Hepatic stellate cell (primary cell): ENCODE measurements around the gene DHRS11.

Experiments
- DNase-seq: peaks from one replicate; pipeline ENCODE4 v3.0.0; 2011; ENCODE audit warnings: low spot score

Gene DHRS11

DNA sequence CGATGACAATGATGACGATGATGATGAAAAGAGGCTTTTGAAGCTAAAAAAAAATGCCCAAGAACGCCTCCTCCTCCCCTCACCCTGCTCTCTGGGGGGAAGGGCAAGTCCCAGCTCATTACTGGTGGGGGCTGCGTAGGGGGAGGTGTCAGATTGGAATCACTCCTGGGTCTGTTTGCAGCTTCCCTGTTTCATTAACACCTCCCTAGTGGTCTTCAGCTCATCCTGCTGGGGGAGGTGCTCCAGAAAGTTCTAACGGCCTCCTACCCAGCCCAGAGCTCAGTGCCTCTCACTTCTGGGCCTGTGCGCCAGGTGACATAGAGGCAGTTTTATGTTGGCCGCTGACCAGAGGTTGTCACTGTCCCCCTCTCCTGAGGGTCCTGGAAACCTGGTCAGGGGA is 22.4 kb downstream of the DHRS11 start:
- DNase-seq: no peak

DNA sequence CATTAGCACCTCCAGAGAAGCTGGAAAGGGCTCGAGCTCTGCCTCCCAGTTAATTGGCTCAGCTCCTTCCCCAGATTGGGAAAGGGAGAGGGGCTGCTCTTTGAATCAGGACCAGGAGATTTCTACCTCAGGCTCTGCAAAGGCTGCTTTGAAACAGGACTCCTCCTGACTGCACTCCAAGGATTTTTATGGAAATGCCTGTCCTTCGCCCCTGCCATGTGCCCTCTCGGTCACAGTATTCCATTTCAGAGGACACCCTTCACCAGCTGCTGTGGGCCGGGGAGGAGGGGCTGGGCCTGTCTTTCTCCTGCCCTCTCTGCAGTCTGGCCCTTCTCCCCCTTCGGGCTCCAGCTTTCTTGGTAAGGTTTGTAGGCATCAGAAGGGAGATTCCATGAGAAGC is 23.3 kb downstream of the DHRS11 start:
- no peak for DNase-seq

DNA sequence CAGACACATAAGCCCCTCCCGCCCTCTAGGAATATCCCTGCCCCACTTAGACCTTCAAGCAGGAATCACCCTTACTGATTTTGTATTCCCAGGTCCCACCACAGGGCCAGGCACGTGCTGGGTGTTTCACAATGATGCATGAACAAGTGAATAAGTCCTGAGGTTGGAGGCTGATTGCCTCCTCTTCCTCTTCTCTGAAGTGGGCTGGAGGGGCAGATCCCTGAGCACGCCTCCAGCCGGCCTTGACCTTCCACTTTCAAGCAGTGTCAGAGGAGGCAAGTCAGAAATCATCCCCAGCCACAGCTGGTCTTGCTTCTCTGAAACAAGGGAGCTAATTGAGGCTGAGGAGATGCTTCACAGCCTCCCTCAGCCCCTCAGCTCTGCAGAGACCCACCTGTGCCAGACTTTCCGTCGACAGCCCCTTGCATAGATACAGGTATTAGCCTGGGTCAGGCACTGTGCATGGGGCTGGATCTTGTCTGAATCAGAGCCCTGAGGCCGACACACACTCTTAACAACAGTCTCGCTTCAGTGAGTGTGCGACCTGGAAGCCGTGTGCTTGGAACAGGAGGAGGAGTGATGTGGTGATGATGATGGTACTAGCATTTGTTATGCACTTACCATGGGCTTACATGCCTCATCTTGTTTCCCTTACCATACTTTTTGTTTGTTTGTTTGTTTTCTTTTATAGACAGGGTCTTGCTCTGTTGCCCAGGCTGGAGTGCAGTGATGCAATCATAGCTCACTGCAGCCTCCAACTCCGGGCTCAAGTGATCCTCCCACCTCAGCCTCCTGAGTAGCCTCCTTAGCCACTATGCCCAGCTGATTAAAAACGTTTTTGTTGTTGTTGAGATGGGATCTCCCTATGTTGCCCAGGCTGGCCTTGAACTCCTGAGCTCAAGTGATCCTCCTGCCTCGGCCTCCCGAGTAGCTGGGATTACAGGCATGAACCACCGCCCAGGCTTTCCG is 24.7 kb downstream of the DHRS11 start:
- DNase-seq: no peak

DNA sequence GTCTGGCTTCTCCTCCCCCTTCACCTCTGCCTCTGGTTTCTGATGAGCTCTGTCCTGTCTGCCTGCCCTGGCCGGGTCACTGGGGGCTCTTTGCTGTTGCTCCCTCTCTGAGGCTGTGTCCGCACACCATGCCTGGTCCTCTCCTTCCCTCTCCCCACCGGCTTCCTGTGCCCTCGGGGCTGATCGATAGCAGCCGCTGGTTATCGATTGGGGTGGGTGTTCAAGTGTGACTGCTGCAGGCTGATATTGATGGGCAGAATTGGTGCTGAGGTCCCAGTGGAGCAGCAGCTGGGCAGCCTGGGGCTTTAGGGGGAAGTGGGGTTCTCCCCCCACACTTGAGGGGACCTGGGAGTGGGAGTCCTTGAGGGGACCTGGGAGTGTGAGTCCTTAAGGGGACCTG is 26.1 kb downstream of the DHRS11 start:
- DNase-seq: no peak

DNA sequence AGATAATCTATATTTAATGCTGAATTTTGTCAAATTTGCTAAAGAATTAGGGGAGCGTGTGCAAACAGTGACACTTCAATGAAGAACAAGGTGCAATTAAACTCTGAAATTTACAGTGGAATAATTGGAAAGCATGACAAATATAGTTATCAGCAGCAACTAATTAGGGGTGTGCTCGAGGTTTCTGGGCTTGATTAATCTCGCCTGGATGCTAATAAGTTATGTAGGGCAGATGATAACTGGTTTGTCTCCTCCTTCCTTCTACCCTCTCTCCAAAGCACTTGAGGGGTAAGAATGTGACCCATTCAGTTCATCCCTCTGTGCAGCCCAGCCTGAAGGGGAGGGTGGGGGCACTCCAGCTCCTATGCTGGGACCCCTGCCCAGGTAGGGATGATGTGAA is 31.6 kb downstream of the DHRS11 start:
- no peak for DNase-seq

DNA sequence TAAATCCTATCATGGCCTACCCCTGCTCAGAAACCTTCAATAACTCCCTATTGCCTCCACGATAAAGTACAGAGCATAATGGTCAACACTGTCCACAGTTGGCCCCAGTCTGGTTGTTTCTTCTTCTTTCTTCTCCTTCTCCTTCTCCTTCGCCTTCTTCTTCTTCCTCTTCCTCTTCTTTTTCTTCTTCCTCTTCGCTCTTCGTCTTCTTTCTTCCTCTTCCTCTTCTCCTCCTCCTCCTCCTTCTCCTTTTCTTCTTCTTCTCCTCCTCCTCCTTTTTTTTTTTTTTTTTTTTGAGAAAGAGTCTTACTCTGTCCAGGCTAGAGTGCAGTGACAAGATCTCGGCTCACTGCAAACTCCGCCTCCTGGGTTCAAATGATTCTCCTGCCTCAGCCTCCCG is 33.5 kb downstream of the DHRS11 start:
- DNase-seq: no peak

DNA sequence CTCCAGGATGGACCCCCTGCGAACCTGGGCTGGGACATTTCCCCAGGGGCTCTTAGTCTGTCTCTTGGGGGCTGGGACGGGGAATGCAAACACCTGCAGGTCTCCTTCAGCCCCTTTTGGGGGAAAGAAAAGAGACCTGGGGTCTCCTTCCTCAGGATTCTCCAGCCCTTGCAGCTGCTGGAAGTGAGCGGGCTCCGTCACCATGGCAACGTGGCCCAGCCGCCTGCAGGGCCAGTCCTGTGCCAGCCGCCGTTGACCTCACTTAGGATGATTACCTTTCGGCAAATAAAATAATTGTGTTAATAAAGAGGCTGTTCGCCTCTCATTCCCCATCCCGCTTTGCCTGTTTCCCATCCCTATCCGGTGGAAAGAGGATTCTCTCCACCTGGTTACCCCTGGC is 35.4 kb downstream of the DHRS11 start:
- DNase-seq: no peak

DNA sequence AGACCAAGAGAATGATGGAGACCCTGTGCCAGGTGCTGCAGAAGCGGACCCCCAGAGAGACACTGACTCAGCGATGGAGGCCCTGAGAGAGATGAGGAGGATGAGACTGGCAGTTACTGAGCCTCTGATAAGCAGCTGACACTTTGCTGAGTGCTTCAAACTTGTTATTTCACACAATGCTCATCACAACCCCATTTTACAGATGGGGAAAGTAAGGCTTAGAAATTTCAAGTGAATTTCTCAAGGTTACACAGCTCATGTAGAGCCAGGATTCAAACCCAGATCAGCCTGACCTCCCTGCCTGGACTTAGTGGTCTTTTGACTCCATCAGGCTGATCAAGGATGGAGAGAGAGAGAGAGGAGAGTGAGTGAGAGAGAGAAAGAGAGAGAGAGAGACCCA is 36.9 kb downstream of the DHRS11 start:
- no peak for DNase-seq

DNA sequence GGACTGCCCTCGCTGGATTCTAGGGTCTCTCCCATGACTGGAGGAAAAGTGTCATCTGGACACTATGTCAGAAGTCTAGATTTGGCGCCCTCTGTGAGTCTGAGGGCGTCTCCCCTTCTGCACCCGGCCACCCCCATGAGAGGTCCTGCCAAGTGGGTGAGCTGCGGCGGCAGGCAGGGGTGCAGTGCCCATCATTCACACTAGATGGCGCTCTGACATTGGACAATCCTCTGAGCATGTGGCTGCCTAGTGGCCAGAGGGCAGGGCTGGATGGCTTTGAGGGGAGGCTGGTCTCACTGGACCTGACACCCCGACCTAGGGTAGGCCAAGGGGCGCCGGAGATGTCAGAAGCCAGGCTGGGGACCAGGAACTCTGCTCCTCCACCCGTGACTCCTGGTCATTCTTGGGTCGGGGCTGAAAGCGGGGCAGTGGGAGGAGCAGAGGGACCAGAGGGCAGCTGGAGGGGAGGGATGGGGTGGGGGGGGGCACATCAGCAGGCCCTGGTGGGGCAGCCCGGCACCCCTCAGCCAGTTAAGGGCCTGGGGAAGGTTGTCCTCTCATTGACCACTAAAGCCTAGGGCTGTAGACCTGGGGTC is 37.7 kb downstream of the DHRS11 start:
- peak; percentile 84 for DNase-seq

DNA sequence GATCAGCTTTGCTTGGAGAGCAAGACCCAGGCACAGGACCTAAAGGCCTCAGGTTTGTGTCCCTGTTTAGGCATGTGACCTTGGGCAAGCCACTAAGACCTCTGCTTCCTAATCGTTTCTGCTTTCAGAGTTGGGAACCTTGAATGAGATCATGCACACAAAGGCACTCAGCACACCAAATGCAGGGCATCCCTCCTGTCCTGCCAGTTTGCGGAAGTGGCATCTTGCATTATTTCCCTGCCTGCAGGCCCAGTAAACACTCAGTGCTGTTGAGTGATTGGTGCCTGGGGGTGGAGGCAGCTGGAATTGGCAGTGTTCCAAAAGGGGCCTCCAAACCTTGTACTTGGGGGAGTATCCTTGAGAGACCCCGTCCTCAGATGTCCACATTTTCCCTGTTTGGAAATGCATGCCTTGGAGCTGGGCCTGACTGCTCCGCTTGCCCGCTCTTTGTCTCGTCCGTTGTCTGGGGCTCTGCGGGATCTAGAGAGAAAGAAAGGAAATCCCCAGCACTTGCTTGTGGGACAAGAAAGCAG is 38.4 kb downstream of the DHRS11 start:
- no peak for DNase-seq

DNA sequence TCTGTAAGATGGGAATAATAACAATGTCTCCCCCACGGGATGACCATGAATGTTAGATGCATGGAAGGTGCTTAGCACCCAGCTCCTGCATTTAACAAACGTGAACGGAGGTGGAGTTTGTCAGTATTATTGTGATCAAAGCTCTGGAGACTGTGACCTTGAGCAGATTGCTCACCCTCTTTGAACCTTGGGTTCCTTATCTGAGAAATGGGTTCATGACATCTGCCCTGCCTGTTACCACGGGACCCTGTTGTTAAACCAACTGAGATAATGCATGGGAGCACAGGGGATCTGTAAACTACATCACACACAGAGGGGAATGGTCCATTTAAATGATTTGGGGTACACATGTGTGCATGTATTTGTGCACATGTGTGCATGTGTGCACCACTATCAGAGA is 39.3 kb downstream of the DHRS11 start:
- no peak for DNase-seq

DNA sequence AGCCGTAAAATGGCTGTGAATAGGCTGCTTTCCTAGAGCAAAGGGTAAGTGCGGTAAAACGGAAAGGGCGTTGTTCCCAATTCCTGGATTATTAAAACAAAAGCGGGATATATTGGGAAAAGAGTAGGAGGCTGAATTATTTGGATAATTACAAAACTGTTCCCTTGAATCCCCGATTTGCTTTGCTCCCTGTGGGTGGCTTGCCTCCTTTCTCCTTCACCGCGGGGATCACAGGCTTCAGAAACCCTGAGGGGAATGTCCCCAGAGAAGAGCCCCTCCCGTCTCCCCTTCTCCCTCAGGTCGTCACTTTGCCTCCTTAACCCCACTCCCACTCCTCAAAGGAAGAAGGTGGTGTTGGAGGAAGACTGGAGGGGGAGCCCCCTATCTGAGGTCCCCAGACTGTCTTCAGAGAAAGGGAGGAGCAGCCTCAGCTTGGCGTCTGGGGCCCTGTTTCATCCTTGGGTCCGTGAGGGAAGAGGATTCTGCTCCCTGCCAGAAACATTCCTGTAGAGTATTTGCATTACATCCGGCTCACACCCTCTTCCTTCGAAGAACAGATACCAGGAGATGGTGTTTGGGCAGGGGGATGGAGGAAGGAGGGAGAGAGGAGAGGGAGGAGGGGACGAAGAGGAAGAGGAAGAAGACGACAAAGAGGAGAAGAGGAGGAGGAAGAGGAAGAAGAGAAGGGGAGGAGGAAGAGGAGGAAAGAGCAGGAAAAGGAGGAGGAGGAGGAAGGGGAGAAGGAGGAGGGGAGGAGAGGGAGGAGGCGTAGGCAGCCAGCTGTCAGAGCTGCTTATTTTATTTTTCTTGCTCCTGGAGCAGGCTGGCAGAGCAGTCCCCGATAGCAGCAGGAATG is 41.5 kb downstream of the DHRS11 start:
- DNase-seq: peak; percentile 31

DNA sequence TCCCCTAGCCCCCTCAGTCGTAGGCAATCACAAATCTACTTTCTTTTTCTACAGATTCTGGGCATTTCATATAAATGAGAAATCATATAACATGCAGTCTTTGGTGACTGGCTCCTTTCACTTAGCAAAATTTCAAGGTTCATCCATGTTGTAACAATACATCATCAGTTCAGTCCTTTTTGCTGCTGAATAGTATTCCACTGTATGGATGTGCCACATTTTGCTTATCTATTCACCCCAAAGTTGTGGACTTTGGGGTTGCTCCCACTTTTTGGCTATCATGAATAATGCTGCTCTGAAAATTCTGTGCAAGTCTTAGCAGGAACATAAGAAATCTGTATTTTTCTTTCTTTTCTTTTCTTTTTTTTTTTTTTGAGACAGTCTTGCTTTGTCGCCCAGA is 48.7 kb downstream of the DHRS11 start:
- no peak for DNase-seq

DNA sequence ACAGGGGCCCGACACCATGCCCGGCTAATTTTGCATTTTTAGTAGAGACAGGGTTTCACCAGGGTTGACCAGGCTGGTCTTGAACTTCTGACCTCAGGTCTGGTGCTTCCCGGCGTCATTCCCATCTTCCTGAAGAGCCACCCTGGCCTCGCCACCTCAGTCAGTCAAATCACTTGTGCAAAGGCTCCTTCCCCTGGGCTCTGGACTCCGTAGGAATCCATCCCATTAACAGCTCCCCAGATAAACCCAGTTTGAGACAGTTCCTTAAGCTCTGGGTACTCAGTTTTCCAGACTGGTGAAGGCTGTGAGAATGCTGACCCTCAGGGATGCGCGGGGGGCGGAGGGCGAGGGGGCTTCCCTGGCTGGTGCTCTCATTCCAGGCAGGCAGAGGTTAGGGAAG is 49.2 kb downstream of the DHRS11 start:
- no peak for DNase-seq

DNA sequence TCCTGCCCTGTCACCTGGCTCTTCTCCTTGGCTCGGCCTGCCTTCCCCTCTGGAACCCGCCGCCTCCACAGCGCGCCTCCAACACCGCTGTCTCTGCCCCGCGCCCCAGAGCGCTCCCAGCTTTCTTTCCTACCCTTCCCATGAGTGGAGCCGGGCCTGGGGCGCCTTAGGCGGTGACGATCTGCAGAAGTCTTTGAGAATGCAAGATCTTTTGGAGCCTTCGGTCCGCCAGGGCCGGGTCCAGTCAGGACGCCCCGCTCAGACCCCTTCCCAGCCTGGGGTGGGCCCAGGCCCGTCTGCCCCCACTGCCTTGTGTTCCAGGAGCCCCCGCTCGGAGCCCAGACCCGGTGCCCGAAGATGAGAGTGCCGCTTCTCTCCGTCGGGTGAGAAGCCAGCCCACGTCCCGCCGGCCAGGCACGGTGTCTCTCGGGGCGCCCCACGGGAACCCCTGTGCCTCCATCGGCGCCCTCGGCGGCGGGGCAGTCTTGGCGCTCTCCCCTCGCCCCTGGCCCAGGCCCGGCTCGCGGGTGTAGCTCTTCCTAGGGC is 49.7 kb downstream of the DHRS11 start:
- DNase-seq: no peak

DNA sequence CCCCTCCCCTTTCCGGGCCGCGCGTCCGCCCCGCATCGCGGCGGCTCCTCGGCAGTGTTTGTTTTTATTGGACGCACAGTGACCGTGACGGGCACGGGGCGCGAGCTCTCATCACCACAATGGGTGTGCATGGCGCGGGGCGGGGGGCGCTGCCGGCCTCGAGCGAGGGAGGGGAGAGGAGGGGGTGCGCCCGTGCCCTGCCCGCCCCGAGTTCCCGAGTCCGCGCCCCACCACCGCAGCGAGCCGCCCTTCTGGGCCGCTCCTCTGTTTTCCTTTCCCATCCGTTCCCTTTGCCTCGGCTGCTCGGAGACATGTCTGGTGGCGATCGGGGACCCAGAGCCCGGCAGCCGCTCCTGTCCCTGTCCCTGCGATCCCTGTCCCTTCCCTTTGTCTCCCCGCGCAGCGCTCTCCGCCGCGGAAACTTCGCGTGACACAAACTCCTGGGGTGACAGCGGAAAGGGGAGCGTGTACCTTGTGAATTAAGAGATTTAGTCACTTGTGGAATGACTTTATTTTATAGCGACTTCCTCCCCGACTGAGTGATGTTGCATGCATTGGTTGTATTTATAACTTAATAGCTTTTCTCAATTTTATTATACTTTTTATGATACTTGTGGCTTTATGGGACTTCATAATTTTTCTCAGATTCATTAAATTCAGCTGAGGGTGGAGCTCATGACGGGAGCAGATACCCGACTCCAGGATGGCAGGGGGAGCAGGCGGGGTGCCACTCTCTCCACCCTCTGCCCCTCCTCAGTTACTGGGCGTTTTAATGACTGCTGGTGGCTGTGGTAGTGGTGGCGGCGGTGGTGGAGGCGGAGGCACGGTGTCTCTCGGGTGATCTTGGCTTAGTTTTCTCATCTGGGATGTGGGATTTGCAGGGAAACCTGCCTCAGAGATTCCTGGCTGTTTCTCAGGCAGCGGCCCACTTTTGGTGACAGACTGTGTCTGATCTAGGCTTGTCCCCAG is 50.5 kb downstream of the DHRS11 start:
- DNase-seq: peak; percentile 26

DNA sequence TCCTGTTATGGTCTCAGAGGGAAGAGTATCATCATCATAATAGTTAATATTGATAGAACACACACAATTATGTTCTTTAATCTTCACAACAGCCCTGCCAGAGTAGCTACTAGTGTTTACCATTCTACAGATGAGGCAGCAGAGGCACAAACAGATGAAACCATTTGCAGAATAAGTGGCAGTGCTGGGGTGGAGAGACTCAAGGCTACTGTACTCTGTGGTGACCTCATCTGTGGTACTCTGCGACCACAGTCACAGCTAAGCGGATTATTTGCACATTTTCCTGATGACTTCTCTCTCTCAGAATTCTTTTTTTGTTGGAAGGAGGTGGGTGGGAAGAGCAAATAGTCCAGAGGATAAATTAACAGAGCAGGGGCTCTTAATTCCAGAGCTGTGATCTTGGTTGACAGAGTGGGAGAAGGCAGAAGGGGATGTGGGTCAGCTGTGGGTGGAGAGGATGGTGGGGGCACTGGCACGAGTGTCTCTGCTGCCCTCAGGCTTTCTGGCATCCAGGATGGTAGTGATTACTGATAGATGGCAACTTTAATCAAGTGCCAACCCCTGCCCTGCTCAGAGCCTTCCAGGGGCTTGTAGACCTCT is 51.5 kb downstream of the DHRS11 start:
- DNase-seq: no peak

DNA sequence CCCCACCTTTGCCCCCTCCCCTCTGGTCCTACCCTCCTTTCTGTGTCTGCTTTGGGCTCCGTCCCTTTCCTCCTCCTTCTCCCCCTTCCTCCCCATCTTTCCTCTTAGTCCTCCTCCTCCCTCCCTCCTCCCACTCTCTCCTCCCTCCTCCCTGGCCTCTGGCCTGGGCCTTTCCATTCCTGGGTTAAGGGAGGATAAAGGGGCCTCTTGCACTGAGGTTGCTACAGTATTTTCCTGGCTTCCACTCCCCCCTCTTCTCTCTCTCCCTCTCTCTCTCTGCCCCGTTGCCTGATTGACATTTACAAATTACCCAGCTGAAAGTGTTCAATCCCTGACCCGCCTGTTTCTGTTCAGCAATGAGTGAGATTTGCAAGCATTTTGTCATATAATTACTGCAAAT is 53.7 kb downstream of the DHRS11 start:
- no peak for DNase-seq

DNA sequence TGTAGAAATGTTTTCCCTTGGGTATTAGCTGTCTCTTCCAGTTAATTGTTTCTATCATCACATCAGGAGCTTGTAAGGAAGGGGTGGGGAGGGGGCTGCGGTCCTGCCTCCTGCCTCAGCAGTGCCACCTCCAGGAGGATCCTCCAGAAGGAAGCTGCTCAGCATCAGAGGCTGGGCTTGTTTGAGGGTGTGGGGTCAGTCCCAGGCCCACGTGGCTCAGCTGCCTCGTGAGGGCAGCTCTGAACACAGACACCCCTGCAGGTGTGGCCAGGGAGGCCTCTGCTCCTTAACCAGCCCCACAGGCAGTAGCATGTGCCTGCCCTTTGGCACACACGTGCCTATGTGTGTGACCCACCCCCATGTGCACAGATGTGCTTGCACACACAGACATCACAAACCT is 56.0 kb downstream of the DHRS11 start:
- DNase-seq: no peak

DNA sequence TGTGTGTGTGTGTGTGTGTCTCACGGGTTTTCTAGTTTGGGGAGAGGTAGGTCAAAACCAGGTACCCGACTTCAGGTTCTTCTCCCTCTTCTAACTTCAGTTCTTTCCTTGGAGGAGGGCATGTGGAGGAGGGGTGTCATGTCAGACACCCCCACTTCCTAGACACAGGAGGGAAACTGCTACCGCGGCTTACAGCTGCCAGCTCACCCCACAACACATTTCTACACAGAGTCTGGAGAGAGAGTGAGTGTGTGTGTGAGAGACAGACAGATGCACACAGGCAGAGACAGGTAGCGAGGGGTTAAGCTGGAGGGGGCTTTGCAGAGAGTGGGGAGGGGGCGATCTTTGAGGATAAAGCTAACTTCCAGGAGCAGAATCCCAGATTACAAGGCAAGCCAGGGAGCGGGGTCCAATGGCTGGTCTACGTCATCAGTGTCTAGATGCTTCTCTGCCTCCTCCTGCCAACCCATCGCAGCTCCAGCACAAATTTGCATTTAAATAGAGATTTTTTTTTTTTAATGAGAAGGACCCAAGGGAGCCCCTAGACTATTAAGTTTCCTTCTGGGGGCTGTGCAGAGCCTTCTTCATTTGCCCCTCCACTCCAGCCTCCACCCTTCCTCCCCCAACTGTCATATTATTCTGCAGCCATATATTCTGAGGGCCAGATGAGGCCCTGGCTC is 58.6 kb downstream of the DHRS11 start:
- DNase-seq: no peak
